HG03520 (cell line): ENCODE measurements around the gene CCR8.

Experiments used
- ATAC-seq: cut with Tn5 transposase; IDR thresholded peaks from one replicate; pipeline ENCODE4 v1.9.1; 2021; ENCODE audit warnings: mild to moderate bottlenecking, moderate library complexity; ENCODE audit not compliant: unreplicated experiment

CCR8 gene, protein sequence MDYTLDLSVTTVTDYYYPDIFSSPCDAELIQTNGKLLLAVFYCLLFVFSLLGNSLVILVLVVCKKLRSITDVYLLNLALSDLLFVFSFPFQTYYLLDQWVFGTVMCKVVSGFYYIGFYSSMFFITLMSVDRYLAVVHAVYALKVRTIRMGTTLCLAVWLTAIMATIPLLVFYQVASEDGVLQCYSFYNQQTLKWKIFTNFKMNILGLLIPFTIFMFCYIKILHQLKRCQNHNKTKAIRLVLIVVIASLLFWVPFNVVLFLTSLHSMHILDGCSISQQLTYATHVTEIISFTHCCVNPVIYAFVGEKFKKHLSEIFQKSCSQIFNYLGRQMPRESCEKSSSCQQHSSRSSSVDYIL

DNA sequence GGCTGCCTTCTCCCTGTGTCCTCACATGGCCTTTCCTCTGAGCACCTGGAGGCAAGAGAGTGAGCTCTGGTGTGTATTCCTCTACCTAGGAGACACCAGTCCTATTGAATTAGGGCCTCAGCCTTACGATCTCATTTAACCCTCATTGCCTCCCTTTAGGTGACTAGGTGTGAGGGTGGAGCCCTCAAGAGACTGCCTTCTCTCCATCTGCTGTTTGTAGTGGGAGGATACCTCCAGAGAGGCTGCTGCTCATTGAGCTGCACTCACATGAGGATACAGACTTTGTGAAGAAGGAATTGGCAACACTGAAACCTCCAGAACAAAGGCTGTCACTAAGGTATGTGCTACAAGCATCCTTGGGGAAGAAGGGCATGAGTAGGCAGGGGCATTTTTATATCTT is at the start of gene CCR8:
Gene CCR8 (plus strand): TSS at position 217 of the 400 bp plus-strand sequence. CDS start 2,623 bp downstream, outside the sequence.
- no peak for ATAC-seq

DNA sequence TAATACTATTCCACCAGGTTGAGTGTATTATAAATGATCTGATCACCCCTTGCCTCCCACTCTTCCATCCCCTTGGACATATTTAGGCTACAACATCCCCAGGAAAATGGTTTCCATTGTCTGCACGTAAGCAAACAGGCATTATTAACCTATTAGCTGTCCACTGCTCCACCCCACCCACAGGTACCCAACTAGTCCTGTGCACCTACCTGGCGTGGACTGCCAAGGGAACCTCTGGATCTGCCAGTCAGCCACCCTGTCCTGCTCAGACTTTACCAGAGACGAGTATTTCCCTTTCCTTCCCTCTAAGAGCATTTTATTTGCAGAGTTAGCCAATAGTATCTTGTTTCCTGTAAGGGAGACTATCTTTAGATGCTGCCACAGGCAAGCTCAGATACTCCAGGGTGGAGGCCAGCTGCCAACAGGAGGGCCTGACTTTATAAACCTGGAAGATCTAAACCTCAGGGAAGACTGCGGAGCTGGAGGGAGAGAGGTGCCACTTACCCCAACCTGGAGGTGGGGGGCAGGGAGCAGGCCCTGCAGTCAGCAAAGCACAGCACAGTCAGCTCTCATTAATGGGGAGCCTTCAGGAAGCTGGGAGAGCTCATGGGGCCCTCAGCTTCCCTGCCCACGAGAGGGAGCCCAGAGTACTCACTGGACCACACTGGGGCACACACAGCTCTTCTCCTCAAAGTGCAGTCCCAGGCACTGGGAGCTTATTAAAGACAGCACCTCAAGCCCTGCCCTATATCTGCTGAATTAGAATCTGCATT is 49.6 kb upstream of the CCR8 start, which contains the start of gene CX3CR1:
Gene CX3CR1 (minus strand): TSS at position 292 of the 773 bp plus-strand sequence. CDS start 13,527 bp downstream, outside the sequence.
- ATAC-seq: no peak

DNA sequence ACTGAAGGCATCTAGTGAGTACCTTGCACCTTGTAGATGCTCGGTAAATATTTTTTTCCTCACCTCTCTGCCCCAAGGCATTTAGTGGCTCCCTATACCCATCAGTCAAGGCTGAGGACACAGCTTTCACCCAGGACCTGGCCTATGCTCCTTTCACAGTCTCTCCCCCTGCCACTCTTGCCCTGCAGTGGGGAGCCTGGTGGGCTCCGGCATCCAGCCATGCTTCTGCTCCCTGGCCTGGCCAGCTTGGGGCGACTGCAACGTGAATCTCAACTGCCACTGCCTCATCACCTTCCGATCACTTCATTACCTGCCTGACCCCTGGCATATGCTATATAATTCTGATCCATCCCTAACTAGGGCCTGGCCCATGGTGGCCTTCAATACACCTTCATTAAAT is 48.9 kb upstream of the CCR8 start:
- no peak for ATAC-seq

DNA sequence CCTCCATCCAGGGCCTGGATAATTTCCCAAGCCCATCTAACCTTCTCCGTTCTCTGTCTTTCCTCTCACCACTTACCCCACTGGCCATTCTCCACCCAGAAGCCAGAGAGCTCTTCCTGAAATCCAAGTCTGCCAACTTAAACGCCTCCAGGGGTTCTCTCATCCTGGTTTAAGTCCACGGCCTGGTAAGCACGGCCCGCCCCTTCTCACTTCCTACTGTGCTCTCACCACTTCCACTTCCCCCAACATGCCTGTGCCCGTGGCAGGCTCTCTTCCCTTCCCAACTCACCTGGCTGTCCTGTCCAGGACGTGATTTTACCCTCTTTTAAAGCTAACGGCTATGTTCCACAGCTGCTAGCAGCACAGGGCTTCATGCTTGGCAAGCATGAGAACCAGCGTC is 48.0 kb upstream of the CCR8 start:
- ATAC-seq: no peak

DNA sequence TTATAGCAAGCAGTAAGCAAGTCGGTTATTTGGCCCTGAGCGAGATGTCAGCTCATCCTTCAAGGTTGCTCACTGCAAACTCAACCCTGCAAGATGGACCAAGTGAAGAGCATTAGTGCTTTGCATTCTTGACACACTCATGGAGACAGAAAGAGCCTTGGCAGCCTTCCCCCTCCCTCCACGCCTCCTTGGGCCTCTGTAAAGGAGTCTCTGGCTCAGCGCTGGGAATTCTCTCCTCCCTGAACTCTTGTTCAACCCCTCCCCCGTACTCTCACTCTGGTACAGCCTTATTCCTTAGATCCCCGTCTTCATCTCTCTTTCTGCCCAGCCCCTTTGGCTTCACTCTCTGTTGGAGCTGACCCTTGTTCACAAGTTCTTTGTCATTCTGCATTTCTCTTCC is 47.5 kb upstream of the CCR8 start:
- ATAC-seq: no peak

DNA sequence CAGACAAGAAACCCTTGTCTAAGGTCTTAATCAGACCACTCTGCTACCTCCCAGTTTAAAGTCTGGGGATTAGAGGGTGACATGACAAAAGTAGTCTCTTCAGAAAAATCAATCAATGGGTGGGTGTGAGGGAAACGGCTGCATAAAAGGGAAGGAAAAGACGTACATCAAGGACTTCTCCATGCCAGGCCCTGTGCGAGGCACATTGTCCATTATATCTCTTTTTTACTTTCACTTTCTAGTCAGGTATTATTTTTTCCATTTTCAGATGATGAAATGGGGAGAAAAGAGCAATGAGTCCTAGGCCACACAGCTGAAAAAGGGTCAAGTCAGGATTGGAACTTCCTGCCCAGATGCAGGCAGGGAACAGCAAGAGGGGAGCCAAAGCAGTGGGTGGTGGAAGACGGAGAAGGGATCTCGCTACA is 45.0 kb upstream of the CCR8 start:
- ATAC-seq: no peak

DNA sequence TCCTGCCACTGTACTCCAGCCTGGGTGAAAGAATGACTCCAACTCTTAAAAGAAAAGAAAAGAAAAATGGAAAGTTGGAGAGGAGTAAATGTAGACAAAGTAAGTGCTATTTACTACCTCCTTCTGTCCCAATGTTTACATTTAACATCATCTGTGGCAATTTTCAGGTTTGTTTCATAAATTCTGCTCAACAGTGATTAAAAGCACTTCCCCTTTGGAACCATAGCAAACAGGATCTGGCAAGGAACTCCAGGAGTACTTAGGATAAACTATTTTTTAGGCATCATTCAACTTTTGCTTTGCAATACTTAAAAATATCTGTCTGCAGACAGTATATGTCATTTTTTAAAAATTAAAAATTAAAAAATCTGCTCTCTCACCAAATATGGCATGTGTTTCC is 44.2 kb upstream of the CCR8 start:
- no peak for ATAC-seq

DNA sequence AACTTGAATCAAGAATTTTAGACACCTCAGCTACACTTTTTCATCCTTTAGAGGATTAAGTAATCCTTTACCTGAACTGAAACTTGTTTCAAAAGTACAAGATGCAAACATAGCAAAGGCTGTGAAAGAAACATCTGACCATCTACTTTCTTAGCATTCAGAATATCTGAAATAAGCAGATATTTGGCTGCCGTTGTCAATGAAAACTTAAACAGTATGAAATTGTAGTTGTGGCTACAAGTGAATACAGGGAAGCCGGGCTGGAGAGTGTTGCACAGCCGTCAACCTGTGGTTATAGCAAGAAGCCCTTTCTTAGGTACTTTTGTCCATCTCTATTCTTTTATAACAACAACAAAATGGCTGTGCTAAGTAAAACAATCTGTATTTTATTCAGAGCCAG is 42.7 kb upstream of the CCR8 start:
- ATAC-seq: no peak

DNA sequence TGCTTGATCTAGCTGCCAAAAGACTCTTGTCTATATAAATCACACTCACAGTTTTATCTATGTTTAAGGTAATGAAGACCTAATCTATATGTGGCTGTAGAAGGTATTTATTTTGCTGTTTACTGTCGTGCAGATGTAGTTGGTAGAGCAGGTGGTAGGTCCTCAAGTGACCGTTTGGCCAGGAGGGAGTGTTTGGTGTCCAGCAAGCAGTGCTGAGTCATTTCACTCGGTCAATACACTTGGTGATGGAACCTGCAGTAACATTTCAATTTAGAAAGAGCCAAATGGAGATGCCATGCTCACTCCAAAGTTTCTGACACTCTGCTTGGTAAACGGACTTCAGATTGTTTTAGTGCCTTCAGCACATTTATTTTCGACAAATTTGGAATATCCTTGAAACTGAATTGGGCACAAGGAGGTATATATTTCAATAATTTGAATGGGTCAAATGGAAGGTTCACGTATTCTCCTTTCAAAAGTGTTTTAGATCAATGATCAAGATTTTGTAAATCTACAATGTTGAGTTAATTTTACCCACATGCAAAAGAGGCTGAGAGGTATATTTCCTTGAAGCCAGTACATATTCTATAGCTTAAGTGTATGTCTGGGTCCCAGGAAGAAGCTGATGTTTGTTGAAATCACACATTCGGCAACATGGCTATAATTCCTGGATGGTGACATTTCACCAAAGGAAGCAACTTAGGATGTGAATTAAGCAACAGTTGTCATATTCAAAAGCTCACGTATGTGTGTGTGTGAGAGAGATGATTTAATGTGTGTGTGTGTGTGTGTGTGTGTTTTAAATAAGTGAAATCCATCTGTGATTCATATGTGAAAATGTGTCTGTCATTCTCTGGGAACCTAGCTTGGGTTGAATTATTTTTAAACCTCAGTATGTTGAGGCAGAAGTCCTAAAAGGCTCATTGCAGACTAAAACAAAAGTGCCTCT is 42.0 kb upstream of the CCR8 start:
- ATAC-seq: no peak

DNA sequence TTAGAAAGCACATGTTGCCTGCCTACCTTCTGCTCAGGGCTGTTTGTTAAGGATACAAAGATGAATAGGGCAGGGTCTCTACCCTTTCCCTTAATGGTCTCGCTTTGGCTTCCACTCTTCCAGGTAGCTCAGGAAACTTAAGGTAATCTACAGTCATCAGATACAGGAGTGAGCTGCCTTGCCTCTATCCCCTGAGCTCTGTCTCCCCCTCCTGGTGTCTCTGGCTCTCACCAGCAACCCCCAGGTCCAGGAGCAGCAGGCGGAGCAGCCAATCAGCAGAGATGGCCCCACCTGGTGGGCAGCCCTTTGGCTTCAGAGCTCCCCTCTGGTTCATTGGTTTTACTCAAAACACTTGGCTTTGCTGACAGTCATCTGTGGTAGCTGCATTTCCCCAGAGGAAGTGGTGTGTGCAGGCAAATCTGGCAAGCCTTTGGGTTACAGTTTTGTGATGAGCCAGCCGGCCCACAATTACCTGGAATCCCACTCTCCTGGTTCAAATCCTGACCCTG is 41.2 kb upstream of the CCR8 start:
- peak; percentile 98 for ATAC-seq

DNA sequence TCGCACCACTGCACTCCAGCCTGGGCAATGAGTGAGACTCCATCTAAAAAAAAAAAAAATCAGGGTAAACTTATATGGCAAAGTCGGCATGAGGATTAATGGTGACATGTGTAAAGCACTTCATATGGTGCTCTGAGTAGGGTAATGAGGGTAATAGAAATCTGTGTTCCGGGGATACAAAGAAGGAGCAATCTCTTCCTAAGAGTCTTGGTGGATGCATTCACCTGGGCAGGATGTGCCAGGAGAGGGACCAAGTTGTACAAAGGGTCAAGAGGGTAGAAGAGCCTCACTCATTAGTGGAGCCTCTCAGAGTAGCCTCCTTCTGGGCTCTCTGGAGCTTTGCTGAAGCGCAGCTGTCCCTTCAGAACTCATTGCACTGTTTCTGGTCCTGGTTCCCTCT is 40.4 kb upstream of the CCR8 start:
- ATAC-seq: no peak

DNA sequence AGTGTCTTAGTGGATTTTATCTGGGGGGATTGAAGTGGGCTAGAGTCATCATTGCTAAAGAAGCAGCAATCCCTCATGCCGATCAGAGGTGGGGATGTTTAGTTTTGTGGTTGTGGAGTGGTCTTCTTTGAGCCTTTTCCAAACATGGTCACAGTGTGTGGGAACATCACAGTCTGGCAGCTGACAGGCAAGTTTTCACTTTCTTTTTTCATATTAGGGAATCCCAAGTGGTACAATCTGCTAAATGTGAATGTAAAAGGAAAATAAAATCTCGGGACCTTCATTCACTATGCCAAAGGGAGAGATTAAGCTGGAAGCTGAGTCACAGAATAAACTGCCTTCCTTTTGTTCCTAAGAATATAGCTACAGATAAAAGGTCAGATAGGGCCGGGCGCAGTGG is 39.3 kb upstream of the CCR8 start:
- no peak for ATAC-seq

DNA sequence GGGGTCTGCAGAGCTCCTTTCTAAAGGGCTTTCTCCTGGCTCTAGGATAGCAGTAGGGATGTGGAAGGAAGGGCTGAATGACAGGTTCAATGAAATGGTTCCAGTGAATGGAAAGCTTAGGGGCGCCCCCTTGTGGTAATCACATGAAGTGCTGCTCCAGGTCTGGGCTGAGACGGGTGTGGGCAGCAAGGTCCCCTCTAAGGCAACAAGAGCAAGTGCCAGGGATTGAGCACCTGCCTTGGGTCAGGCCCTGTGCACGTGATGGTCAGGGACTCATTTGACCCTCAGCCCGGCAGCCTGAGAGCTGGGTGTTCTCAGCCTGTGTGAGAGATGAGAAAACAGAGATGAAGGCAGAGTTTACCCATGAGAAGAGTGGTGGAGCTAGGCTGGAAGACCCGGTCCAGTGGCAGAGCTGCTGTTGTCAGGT is 37.6 kb upstream of the CCR8 start:
- ATAC-seq: no peak

DNA sequence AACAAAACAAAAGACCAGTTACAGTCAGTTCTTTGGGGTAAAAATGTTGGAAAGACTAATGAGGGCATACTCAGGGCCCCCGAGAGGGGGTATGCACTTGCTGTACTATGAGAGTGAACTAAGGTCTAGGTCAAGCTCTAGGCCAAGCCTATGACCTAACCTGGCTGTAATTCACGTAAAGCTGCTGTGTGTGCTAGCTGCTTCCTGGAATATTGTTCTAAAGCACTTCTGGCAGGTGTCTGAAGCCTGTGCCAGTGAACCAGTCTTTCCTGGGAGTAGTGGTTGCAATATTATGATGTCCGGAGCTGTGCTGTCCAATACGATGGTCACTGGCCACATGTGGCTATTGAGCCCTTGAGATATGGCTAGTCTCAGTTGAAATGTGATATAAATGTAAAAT is 36.5 kb upstream of the CCR8 start:
- ATAC-seq: no peak

DNA sequence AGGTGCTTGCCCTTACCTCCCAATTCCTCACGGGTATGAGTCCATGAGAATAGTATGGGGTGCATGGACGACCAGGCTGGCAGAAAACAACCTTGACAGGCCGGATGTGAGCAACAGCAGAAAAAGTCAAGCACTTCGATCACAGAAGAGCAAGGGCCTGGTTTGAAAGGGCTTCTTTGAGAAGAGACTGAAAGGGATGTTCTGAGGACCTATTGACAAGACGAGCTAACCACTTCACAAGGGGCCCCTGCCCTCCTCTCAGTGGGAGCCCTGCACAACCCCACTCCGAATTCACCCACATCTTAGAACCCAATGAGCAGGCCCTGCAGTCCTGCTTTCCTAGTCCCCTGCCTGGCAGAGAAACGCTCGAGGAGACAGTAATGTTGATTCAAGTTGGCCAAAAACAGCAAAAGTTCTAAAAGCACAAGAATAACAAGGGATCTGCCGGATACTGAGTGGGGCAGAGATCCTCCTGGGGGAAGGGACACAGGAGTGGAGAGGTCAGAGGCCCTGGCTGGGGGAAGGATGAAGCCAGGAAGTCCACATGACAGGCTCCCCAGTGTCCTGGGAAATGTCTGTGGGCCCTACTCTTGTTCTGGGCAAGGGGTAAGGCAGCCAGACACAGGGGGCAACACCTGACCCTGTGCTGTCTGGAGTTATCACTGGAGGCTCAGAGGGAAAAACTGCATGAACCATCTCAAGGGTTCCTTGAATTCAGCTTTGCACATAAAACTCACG is 34.9 kb upstream of the CCR8 start:
- peak; percentile 4 for ATAC-seq

DNA sequence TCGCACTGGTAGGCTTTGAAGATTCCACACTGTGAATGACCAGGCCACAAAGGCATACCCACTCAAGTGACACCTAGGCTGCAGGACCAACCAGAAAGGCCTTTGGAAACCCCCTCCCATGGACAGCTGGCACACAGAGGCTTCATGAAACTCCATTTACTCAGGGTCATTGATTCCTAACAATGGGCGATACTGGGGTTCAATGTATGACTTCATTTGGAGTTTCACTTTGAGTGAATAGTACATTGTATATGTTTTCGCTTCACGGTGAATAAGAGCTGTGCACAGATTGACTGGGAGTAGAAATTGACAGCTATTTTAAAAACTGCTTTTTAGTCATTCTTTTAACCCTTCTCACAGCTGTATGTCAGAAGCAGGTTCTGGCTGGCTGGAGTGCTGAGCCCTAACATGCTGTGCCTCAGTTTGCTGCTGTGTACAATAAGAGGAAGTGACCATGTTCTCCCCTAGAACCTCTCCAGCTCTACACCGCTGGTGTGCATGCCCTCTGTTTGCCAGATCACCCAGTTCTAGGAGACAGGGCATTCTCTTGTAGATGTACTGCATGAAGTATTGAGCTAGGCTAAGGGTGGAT is 34.2 kb upstream of the CCR8 start:
- peak; percentile 88 for ATAC-seq

DNA sequence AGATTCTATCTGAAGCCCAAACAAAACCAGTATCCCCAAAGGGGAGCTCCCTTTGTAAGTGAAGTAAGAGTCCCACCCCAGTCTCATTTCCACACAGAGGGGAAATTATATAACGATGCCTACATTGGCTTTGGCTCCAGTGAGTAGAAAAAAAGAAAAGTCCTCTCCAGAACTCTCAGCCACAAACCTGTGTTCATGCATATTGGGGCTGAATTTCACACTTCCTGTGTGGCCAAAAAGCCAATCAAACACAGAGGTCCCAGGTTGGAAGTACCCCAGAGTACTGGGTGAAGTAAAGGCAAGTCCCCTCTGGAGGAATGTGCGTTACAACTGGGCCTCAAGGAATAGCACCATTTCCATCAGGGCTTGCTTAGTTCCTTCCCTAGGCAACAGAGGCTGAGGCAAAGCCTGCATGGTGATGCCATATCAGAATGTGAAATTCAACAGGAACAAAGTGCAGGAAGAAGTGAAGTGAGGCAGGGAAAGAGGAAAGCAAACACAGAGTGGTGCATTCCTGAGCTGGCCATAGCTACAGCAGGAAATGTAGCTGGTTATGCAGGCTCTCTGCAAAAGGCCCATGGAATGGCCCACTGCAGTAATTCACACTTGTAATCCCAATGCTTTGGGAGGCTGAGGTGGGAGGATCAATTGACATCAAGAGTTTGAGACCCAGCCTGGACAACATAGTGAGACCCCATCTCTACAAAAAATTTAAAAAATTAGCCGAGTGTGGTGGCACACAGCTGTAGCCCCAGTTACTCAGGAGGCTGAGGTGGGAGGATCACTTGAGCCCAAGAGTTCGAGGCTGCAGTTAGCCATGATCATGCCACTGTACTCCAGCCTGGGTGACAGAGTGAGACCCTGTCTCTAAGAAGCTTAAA is 33.1 kb upstream of the CCR8 start:
- ATAC-seq: no peak

DNA sequence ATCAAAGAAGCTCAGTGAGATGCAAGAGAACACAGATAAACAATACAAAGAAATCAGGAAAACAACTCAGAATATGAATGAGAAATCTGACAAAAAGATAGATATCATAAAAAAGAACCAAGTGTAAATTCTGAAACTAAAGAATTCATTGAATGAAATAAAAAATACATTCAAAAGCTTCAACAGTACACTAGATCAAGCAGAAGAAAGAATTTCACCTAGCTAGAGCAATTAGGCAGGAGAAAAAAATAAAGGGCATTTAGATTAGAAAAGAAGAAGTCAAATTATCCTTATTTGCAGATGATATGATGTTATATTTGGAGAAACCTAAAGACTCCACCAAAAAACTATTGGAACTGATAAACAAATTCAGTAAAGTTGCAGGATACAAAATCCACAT is 30.2 kb upstream of the CCR8 start:
- no peak for ATAC-seq

DNA sequence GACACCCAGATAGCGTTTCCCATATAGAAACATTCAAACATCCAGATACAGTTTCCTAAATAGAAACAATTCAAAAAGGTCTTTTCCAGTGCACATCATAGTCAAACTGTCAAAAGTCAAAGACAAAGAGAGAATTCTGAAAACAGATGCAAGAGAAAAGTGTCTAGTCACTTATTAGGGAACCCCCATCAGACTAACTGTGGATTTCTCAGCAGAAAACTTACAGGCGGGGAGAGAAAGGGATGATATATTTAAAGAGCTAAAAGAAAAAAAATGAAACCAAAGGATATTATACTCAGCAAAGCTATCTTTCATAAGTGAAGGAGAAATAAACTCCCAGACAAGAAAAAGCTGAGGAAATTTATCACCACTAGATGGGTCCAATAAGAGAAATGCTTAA is 27.3 kb upstream of the CCR8 start:
- ATAC-seq: no peak
